Effector CD4-positive, alpha-beta T cell (primary cell): ENCODE results near the gene E2F7.

Experiments
- DNase-seq: peaks from one replicate; pipeline ENCODE4 v3.0.0-alpha.2; 2020

The E2F7 gene

GRCh38 chr12:77064896-77065360 lies 441 bp downstream of the E2F7 start:
- DNase-seq = no peak

- DNase-seq = no peak
Observed at GRCh38 chr12:77062846-77063461, 2.4 kb downstream of the E2F7 start.

DNA sequence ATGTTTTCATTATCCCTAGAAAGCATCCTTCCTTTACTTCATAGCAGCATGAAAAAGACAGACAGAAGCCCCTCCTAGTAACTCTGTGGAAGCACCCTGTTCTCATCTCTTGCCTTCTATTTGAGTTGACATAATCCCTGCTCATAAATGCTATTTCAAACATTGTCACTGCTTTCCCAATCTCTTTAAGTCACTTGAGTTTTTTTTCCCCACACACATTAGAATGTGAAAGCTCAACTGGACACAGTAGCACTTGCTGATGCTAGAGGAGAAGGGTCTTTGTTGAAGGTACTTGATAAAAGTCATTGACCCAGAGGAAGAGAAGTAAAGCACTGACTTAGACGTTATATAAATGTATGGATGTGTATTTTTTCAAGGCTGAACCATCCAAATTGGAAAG lies 3.0 kb downstream of the E2F7 start:
- DNase-seq = no peak

DNA sequence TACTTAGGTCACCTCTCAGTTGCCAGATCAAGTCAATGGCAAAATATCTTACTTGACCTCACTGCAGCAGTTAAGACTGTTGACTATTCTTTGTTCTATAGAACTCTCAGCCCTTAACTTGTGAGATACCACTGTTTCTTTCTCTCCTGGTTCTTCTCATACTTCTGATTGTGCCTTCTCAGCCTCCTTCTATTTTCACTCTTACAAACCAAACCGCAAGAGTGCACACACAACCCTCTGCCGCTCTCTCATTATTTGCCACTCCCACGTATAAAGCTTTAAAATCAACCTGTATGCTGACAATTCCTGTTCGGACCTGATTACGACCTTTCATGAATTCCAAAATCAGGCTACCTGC lies 4.5 kb downstream of the E2F7 start:
- DNase-seq = no peak

DNA sequence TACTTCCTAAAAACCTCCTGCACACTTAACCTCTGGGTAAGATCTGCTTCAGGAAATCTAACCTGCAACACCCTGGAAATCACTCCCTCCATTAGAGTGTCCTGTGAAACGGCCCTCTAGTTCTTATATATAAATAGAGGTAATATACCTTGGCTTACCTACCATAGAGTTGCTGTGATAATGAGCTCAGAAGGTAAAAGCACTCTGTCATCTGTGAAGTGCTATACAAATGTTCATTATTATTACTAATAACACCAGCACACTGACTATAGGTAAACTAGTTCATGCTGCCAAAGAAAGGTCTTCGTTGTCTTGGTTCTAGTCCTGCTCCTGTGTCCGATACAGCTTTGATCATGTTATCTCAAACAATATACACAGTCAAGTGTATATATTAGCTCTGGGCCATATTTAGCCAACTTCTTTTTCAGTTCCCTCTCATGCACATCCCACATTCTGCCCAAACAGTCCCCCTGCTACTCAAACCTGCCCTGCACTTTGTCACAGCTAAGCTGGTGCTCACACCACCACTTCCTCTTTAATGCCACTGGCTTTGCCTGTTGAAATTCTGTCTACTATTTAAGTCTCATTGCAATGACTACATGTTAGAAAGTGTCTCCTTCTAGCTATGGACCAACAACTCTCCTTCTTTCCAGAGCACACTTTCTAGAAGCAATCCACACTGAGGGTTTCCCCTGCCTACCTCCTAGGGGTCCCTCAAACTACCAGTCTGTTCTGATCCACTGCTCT lies 5.1 kb downstream of the E2F7 start:
- DNase-seq = no peak

GRCh38 chr12:77058740-77059139 lies 6.6 kb downstream of the E2F7 start:
- no peak for DNase-seq

DNA sequence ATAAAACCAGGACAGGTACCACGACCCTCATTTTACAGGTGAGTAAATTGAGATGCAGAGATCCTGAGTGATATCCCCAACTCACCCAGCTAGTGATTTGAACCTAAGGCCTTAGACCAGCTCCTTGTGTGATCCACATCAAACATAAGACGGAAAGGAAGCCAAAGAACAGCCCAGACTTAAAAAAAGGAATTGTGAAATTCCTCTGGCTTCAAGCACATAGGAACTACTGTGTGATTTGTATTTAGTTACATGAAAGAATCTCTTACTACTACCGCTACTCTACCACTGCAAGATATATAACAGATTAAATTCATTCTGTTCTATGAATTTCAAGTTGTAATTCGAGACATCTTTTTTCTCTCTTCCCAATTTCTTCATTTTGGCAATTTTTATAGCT lies 10.5 kb downstream of the E2F7 start:
- no peak for DNase-seq

GRCh38 chr12:77053259-77053658 lies 12.1 kb downstream of the E2F7 start:
- no peak for DNase-seq

DNA sequence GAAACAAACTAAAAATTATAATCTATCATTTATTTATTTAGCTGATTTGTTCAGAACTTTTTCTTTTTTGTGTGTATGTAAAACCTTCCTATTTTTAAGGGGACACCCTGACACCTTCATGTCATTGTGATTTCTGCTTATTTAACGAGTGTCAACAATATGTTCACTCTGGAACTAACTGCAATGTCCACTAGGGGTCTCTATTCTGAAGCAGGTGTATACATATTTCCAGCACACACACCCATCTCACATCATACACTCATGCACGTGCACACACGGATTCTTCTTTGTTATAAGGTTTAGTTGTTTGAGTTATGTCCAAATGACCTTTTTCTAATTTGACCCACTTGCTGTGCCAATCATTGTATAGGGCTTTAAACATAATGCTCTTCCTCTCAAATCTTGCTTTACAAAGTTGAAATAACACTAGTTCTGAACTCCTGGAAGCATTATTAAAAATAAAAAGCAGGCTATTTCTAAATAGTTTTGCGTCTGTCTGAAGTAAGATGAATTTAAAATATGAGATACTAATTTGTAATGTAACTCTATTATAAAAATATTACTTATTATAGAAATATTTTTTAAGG lies 15.5 kb downstream of the E2F7 start:
- no peak for DNase-seq

DNA sequence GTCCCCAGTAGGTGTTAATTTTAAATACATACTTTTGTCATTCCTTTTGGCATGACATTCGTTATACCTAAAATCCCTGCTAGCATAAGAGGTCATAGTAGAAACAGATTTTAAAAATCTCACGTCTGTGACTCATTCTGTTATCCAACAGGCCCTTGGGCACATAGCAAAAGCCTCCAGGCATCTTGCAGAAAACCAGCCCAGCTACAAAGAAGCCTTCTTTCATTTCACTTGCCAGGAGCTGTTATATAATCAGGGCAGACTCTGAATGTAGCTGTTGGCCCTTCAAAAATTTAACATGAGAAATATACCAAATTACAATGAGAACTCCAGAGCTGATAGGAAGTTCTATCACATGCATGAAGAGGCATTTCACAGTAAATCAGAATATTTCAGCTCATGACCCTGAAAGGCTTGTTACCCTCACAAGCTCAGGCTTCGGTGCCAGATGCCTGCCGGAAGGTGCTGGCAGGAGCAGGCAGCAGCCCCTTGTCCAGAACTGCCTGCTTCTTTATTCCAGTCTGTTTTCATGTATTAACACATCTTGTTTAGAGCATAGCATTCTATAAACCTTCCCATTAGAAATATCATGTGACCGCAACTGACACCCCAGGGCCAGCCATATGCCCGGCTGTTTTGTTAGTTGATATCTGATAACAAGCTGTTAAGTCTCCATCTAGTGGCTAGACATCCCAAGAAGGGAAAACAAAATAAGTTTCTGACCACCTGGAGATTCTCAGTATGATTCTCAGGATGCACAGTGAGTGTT lies 17.8 kb downstream of the E2F7 start:
- DNase-seq = no peak

GRCh38 chr12:77046468-77046867 lies 18.9 kb downstream of the E2F7 start:
- no peak for DNase-seq

DNA sequence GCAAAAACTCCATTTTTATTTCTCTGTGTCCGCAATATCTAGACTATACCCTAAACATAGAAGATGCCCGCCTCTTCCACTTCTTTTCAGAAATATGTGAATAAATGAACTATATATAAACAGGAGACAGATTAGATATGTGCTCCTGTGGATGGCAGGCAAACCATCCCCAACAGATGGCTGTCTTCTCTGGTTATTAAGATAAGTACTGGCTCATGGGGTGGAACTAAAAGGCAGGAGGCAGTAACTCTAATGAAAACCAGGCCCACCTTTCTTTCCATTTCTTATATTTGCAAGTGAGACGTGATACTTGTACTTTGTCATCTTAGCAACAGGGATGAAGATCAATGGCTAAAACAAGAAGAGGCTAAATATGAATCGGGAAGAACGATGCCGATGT lies 20.2 kb downstream of the E2F7 start:
- no peak for DNase-seq

DNA sequence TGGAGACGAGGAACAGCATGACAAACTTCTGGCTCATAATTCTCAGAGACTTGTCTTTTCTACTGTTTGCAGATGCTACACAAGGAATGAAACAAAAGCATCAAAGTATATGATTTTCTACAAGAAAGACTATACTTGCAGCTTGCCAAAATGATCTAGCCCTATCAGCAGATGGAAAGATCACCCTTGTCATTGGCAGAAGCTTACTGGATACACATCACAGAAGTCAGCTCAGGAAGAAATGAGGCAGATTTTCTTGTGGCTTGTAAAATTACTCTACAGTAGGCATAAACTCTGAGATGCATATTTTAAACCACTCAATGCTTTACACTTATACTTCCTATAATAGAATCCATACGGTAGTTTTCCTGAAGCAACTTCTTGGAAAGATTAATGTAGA lies 20.6 kb downstream of the E2F7 start:
- DNase-seq = no peak

GRCh38 chr12:77042833-77043232 lies 22.5 kb downstream of the E2F7 start:
- no peak for DNase-seq

DNA sequence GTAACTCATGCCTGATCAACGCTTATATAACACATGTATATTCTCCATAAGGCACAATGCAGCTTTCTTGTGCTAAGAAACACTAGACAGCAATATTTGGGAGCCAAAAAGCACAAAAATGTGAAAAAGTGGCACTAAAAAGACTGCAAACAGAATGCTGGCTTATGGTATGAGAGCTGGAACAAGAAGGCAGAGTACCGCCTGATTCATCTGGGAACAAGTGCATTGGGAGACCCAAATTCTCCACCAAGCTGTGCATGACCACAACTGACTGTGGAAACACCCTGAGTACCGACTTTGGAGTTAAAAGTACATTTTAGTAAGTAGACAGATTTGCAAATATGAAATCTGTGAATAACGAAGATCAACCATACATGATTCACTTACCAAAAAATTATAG lies 25.1 kb downstream of the E2F7 start:
- no peak for DNase-seq

- DNase-seq = no peak
Observed at GRCh38 chr12:77035226-77035625, 30.1 kb downstream of the E2F7 start.

GRCh38 chr12:77033658-77034536 lies 31.5 kb downstream of the E2F7 start:
- DNase-seq = no peak

DNA sequence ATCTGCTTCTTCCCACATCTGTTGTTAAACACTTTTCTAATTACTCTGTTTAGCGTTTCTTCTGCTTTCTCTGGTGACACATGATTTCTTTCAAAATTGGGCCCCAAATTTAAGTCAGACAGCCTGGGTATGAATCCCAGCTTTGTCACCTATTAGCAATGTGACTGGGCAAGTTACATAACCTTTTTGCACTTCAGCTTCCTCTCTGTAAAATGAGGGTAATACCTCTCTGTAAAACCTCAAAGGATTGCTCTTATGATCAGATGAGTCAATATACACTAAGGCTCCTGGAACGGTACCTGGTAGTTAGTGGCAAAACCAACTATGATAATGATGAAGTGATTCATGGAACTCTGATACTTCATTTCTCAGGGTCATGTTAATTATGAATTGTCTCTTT lies 33.0 kb downstream of the E2F7 start:
- no peak for DNase-seq

- no peak for DNase-seq
Observed at GRCh38 chr12:77031745-77032144, 33.6 kb downstream of the E2F7 start.

DNA sequence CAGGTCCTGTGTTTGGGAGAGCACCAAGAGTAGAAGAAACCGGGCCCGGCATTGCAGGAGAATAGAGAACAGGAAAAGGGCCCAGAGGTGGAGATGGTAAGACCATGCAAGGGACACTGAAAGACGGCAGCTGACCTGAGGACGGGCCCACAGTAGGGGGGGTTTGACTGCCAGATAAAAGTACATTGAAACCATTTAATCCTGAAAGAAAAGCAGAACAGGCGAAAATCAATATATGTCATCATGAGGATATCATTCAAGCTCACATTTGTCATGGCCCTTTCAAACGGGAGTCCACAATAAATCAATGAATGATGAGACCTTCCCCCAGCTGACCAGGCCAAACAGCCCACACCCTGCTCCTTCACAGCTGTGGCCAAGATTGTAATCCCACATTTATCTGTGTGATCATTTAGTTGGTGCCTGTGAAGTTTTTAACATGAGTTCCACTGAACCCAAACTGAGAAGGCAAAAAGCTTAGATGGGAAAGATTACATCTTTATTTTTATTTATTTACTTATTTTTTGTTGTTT lies 39.5 kb downstream of the E2F7 start:
- no peak for DNase-seq

GRCh38 chr12:77023501-77023900 lies 41.9 kb downstream of the E2F7 start:
- DNase-seq = no peak

DNA sequence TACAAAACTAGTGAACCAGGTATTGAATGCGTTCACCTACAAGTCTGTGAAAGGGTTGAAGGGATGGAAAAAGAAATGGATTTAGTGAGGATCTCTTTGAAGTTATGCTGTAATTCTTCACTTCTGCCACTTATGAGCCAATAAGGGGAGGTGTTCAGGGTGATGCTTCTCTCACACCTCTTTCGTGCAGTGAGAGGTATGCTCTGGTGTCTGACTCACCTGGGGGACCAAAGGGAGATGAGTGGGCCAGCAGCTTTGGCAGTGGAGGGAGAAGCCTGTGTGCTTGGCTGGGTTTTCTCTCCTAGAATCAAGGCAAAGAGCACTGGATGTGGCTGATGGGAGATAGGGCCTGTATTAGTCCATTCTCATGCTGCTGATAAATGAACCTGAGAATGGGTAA lies 45.4 kb downstream of the E2F7 start:
- DNase-seq = no peak
